Upper lobe of right lung (tissue), 1 donor: ENCODE data around the gene KIZ. TPM values are rescaled to one million over a fixed set of nuclear protein-coding genes. Genes with fewer than 3 reads are reported as not detected.

Experiments used
- ATAC-seq: fragments of 200-7000 bp; cut with Tn5 transposase; one replicate; pipeline ENCODE4 v1.9.1; 2020; ENCODE audit warnings: mild to moderate bottlenecking, moderate library complexity
- DNase-seq: peaks from one replicate; pipeline ENCODE4 v3.0.0-alpha.2; 2020
- H3K27ac ChIP-seq: fragments of 200-600 bp; one replicate; pipeline ENCODE4 v1.8.0; 2022
- H3K27me3 ChIP-seq: fragments of 200-600 bp; one replicate; pipeline ENCODE4 v1.8.0; 2022; ENCODE audit warnings: mild to moderate bottlenecking
- H3K36me3 ChIP-seq: fragments of 200-600 bp; one replicate; pipeline ENCODE4 v1.8.0; 2022
- H3K4me1 ChIP-seq: fragments of 200-600 bp; one replicate; pipeline ENCODE4 v1.8.0; 2022
- H3K4me3 ChIP-seq: fragments of 200-600 bp; one replicate; pipeline ENCODE4 v1.8.0; 2022; ENCODE audit warnings: mild to moderate bottlenecking
- H3K9me3 ChIP-seq: fragments of 200-600 bp; one replicate; pipeline ENCODE4 v1.8.0; 2022
- intact Hi-C: fragments of 100-400 bp; cut with DNase I; formaldehyde crosslinking; loops from one replicate; pipeline ENCODE4 v1.11.0; 2022
- total RNA-seq: library from RNA; stranded (reverse); fragmentation: NEBNext Ultra II Directional; extraction: Animal tissue kit (Norgen Biotek cat#: 25700); gene quantifications from one replicate; pipeline ENCODE4 v1.2.1, GENCODE V29; 2021
- TF ChIP-seq, protein P1 (sequence below): fragments of 200-600 bp; IDR thresholded peaks from one replicate; pipeline ENCODE4 v1.8.0; 2022; ENCODE audit warnings: antibody characterized with exemption
- donor health status: DM: no; HTN: yes; CAD: no; lungs with severe emphysema.

Gene KIZ
- total RNA-seq, 1 donor from 2014 or later, result 16.2 TPM

DNA sequence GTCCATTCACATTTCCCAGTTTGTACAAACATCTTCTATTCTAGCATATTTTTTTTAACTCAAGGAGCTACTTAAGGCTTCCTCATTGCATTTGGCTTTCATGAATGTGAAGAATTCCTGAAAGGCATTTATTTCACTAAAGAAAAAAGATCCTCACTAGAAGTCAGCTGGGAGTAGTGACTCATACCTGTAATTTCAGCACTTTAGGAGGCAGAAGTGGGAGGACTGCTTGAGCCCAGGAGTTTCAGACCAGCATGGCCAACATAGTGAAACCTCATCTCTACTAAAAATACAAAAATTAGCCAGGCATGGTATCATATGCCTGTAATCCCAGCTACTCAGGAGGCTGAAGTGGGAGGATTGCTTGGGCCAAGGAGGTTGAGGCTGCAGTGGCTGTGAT, 146.4 kb downstream of the KIZ start:
- TF ChIP-seq, protein P1, sequence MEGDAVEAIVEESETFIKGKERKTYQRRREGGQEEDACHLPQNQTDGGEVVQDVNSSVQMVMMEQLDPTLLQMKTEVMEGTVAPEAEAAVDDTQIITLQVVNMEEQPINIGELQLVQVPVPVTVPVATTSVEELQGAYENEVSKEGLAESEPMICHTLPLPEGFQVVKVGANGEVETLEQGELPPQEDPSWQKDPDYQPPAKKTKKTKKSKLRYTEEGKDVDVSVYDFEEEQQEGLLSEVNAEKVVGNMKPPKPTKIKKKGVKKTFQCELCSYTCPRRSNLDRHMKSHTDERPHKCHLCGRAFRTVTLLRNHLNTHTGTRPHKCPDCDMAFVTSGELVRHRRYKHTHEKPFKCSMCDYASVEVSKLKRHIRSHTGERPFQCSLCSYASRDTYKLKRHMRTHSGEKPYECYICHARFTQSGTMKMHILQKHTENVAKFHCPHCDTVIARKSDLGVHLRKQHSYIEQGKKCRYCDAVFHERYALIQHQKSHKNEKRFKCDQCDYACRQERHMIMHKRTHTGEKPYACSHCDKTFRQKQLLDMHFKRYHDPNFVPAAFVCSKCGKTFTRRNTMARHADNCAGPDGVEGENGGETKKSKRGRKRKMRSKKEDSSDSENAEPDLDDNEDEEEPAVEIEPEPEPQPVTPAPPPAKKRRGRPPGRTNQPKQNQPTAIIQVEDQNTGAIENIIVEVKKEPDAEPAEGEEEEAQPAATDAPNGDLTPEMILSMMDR, result no peak

DNA sequence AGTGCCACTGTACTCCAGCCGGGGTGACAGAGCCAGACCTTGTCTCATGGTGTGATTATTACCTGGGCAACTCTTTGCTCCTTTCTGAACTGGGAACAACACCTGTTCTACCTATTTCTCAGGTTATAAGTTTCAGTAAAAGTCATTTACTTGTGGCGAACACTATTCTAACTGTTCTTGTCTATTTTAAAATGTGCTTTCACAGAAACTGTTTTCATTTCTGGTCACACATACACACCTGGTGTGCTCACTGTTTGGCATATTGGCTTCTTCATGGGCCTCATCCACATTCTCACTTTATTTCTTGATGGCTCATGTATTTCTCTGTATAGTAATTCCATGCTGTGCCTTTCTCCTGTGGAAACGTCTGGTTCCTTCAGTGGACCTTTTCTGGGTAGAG, 146.8 kb downstream of the KIZ start:
- TF ChIP-seq, protein P1, result no peak
- H3K27me3 ChIP-seq, result no peaks in the 10 kb centered on the region
- no peak for DNase-seq
- intact Hi-C loops, result no loop called here
- H3K27ac ChIP-seq, result no peak overlapping the region
- H3K4me1 ChIP-seq, result no peaks in the 10 kb centered on the region
- no peaks in the 10 kb centered on the region for H3K36me3 ChIP-seq
- no peaks in the 10 kb centered on the region for H3K9me3 ChIP-seq
- ATAC-seq, result no peak
- no peak overlapping the region for H3K4me3 ChIP-seq

More for the DNA sequence above, 146.4 kb downstream of the KIZ start:
- Histone ChIP-seq H3K27me3 (no peaks in the 10 kb centered on the region), H3K27ac (no peak overlapping the region), H3K9me3 (no peaks in the 10 kb centered on the region), H3K4me1 (no peaks in the 10 kb centered on the region), H3K4me3 (no peak overlapping the region), H3K36me3 (no peaks in the 10 kb centered on the region)
- intact Hi-C loops, result no loop called here
- no peak for DNase-seq
- no peak for ATAC-seq

DNA sequence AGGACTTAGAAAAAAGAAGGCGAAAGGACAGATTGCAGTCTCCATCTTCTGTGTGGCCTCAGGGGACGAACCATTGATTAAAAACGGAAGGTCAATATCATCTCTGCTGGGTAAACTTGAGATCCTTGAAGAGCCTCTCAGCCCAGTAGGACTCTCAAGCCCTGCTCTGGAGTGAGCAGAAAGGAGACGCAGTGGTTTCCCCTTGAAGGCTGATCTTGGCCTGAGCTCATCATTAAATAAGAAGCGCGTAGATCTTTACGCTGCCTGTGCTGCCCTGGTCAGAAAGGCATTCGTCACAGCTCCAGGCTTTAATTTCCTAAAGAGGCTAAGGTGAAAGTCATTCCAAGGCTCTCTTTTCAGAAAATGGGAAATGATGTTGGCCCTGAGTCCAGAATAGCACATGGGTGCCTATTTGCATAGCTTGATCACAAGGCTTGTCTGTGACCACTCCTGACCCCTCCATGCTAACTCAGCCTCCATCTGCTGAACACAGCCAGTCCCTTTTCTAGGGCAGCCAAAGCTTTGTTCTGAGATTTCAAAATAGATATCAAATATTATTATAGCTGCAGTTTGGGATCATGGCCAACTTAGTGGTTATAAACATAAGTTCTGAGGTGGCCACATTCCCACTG, 148.0 kb downstream of the KIZ start:
- ATAC-seq (no peak), DNase-seq (no peak)
- Histone ChIP-seq H3K36me3 (no peaks in the 10 kb centered on the region), H3K27ac (no peak overlapping the region), H3K9me3 (no peaks in the 10 kb centered on the region), H3K27me3 (no peaks in the 10 kb centered on the region), H3K4me3 (no peak overlapping the region), H3K4me1 (no peaks in the 10 kb centered on the region)
- TF ChIP-seq, protein P1, result no peak
- intact Hi-C loops, result no loop called here

DNA sequence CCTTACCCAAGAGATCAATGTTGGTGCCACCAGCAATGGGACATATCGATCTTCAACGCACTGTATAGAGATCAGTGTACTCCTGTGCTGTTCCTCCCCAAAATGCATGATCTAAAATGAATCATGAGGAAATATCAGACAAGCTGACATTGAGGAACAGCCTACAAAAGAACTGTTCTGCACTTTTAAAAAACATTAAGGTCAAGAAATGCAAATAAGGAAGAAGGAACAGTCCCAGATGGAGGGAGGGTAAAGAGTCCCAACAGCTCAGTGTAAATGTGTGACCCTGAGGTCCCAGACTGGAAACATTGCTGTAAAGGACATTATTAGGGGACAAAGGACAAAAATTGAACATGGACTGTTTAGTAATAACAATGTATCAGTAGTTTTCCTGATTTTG, 152.9 kb downstream of the KIZ start:
- Histone ChIP-seq H3K9me3 (no peaks in the 10 kb centered on the region), H3K27me3 (no peaks in the 10 kb centered on the region), H3K36me3 (no peaks in the 10 kb centered on the region), H3K27ac (no peak overlapping the region), H3K4me1 (no peaks in the 10 kb centered on the region), H3K4me3 (no peak overlapping the region)
- ATAC-seq (no peak), DNase-seq (no peak)
- TF ChIP-seq, protein P1, result no peak
- intact Hi-C loops, result no loop called here

DNA sequence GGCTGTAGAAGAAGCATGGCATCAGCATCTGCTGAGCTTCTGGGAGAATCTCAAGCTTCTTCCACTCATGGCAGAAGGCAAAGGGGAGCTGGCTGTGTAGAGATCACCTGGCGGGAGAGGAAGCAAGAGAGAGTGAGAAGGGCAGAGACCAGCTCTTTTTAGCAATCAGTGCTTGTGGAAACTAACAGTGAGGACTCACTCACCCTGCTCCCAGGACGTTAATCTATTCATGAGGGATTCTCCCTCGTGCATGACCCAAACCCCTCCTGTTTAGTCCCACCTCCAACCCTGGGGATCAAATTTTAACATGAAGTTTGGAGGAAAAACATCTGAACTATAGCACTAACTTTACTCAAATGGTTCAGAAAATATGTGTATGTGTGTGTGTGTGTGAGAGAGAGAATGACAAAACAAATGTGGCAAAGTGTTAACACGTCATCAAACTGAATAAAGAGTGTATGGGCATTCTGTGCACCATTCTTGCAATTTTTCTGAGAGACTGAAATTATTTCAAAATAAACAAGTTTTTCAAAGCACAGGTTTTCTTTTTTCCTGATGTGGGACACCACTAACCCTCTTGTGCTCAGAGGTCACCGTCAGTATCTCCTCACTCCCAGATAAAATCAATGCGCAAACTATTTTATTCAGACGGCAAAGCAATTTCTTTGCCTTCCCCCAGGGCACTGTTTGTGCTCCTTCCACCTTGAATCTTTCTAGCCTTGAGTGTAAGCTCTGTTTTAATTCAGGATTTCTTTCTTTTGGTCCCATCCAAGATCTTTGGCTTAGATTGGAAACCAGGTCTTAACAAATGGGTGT, 154.0 kb downstream of the KIZ start:
- H3K27me3 ChIP-seq, result no peaks in the 10 kb centered on the region
- no peaks in the 10 kb centered on the region for H3K9me3 ChIP-seq
- H3K4me1 ChIP-seq, result no peaks in the 10 kb centered on the region
- intact Hi-C loops, result no loop called here
- H3K27ac ChIP-seq, result no peak overlapping the region
- TF ChIP-seq, protein P1, result no peak
- no peak for ATAC-seq
- no peaks in the 10 kb centered on the region for H3K36me3 ChIP-seq
- no peak for DNase-seq
- H3K4me3 ChIP-seq, result no peak overlapping the region
